GM19239 (cell line): ENCODE data around the gene FAM83G.

ENCODE experiments used
- DNase-seq: peaks from one replicate; pipeline ENCODE4 v3.0.0; 2011; ENCODE audit warnings: low spot score; ENCODE audit not compliant: insufficient read length
- FAIRE-seq: peaks from 2 replicates; lab custom pipeline; 2011; peaks lifted over from hg19 to GRCh38; lab: Jason Lieb, UNC

The FAM83G gene

GRCh38 chr17:18971801-18972200 lies 32.8 kb downstream of the FAM83G start:
- DNase-seq: no peak
- FAIRE-seq: no peak

GRCh38 chr17:18970582-18971480 lies 33.7 kb downstream of the FAM83G start:
- DNase-seq (no peak), FAIRE-seq (no peak)

GRCh38 chr17:18968945-18969887 lies 35.3 kb downstream of the FAM83G start:
- FAIRE-seq (no peak), DNase-seq (no peak)

- FAIRE-seq: no peak
- DNase-seq: no peak
These were observed 36.2 kb downstream of the FAM83G start for GRCh38 chr17:18968345-18968744.

- no peak for FAIRE-seq
- DNase-seq: no peak
These were observed 36.6 kb downstream of the FAM83G start for GRCh38 chr17:18967916-18968315.

GRCh38 chr17:18966831-18967624 lies 37.5 kb downstream of the FAM83G start:
- no peak for DNase-seq
- no peak for FAIRE-seq

- DNase-seq (no peak), FAIRE-seq (no peak)
These were observed 38.9 kb downstream of the FAM83G start for GRCh38 chr17:18965530-18966236.

- no peak for FAIRE-seq
These were observed 40.0 kb downstream of the FAM83G start for GRCh38 chr17:18964550-18964949.

GRCh38 chr17:18964018-18964351 lies 40.6 kb downstream of the FAM83G start:
- FAIRE-seq (no peak), DNase-seq (no peak)

More at GRCh38 chr17:18964550-18964949, 40.0 kb downstream of the FAM83G start:
- DNase-seq: no peak

GRCh38 chr17:18963126-18964017 lies 41.2 kb downstream of the FAM83G start:
- DNase-seq: no peak
- no peak for FAIRE-seq

GRCh38 chr17:18962494-18962815 lies 42.1 kb downstream of the FAM83G start:
- DNase-seq (no peak), FAIRE-seq (no peak)

GRCh38 chr17:18961634-18962493 lies 42.7 kb downstream of the FAM83G start:
- FAIRE-seq (no peak), DNase-seq (no peak)

- peak; percentile 92 for FAIRE-seq
These were observed 43.6 kb downstream of the FAM83G start for GRCh38 chr17:18960803-18961511.

GRCh38 chr17:18960241-18960665 lies 44.3 kb downstream of the FAM83G start:
- DNase-seq (no peak), FAIRE-seq (no peak)

More at GRCh38 chr17:18960803-18961511, 43.6 kb downstream of the FAM83G start:
- peak; percentile 94 for DNase-seq

GRCh38 chr17:18959845-18960240 lies 44.7 kb downstream of the FAM83G start:
- no peak for FAIRE-seq

GRCh38 chr17:18959071-18959844 lies 45.3 kb downstream of the FAM83G start:
- FAIRE-seq (no peak), DNase-seq (no peak)

More at GRCh38 chr17:18959845-18960240, 44.7 kb downstream of the FAM83G start:
- no peak for DNase-seq
